ENCODE data around the gene ARHGAP33. TPM values are rescaled to one million over a fixed set of nuclear protein-coding genes. Genes with fewer than 3 reads are reported as not detected.

ARHGAP33 gene
- total and polyA plus RNA-seq, 2 donors (not counting 3 experiments of a cell fraction or from before 2014, with no cell fraction given), result 11.0 to 18.4 TPM

DNA sequence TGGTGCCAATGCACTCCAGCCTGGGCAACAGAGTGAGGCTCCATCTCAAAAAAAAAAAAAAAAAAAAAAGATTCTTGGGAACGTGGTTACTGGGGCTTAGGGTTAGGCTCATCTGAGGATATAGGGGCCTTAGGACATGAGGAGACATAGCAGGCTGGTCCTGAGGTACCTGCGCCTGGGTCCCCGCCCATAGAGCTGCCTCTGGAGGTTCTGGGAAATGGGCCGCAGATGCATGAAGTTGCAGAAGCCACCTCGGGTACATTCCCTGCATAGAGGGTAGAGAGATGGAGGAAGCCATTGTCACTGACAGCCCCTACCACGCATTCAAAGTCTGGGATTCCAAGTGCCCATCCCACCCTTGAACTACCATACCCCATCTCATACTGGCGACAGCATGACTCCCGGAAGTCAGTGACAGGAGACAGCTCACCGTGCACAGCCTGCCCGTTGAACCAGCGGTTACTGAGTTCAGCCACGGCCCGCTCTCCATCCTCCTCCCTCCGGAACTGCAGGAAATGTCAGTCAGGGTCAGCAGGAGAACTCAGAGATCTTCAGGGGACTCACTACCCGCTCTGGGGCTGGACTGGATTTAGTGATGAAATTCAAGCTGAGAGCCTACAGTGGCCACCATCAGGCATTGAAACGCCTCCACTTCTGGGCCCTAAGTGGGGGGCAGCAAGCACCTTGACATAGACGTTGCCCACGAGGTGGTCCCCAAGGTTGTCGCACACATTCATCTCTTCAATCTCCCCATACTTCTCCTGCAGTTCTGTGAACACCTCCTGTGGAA lies 31.5 kb upstream of the ARHGAP33 start:
- FAIRE-seq, result no peak
- CTCF ChIA-PET, result interaction anchor here (0.7 to 1.9 kb wide), 6 partner anchors 12 to 189 kb away, joined by 3 to 7 read pairs (median 4); partner anchors contain the start of gene KMT2B
- H3K4me1 ChIP-seq (ENCODE audit: control insufficient read depth, extremely low read depth, insufficient read depth, low read length), result peaks cover 24% of the 10 kb centered on the region
- no TSS peak for BruUV-seq (replicated peaks)
- H3K27me3 ChIP-seq (ENCODE audit: control insufficient read depth in 2 of 2, insufficient read depth in 2 of 2, low read length in 2 of 2), result no peaks in the 10 kb centered on the region
- H3K9me1 ChIP-seq (replicated peaks; ENCODE audit: control insufficient read depth, extremely low read depth, insufficient read depth, low read length), result no peaks in the 10 kb centered on the region
- peaks cover 12% of the 10 kb centered on the region for H3K79me2 ChIP-seq (ENCODE audit: control insufficient read depth, insufficient read depth, low read length)
- no peak overlapping the region for H3K4me2 ChIP-seq (ENCODE audit: insufficient read depth, low read length)
- no peak overlapping the region for H2AFZ ChIP-seq (ENCODE audit: low read depth, low read length)
- dilution Hi-C loops (cut with MboI; ENCODE audit: extremely low pct_ligation_motif_present, low sequenced_read_pairs), result no loop called here
- no peaks in the 10 kb centered on the region for H3K36me3 ChIP-seq (ENCODE audit: control insufficient read depth in 2 of 2, extremely low read depth in 1 of 2, insufficient read depth in 2 of 2, low read length in 2 of 2)
- no peaks in the 10 kb centered on the region for H3K9me3 ChIP-seq (replicated peaks; ENCODE audit: control insufficient read depth, insufficient read depth, low read length)
- POLR2A ChIA-PET, result interaction anchor here (0.6 kb wide), 1 partner anchor 106 kb away, joined by 4 read pairs; no protein-coding TSS in a partner anchor
- no peak overlapping the region for H3K4me3 ChIP-seq (replicated peaks in 1 of 3; ENCODE audit: insufficient read depth in 1 of 3, low read depth in 1 of 3, low read length in 3 of 3)
- no peak for DNase-seq (ENCODE audit: low read depth, low spot score)
- H3K9ac ChIP-seq (replicated peaks; ENCODE audit: extremely low read depth, insufficient read depth, low read length), result no peak overlapping the region
- intact Hi-C loops (cut with micrococcal nuclease), result loop anchor here (2.0 kb wide), 1 partner anchor 15 kb away; the partner anchor contains the start of gene PROSER3
- no peak for TF ChIP-seq JUN (IDR thresholded peaks at IDR 0.05; ENCODE audit: borderline replicate concordance, insufficient read depth, insufficient read length, low read depth)
- no peak for TF ChIP-seq MYC (IDR thresholded peaks at IDR 0.05; ENCODE audit: low read depth, low read length)
- TF ChIP-seq, protein P1, sequence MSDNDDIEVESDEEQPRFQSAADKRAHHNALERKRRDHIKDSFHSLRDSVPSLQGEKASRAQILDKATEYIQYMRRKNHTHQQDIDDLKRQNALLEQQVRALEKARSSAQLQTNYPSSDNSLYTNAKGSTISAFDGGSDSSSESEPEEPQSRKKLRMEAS (IDR thresholded peaks at IDR 0.05; ENCODE audit: insufficient read depth, insufficient read length), result no peak
- no peak for TF ChIP-seq POLR2AphosphoS5 (IDR thresholded peaks at IDR 0.05; ENCODE audit: insufficient read depth, low read depth, low read length)
- TF ChIP-seq EZH2 (IDR thresholded peaks at IDR 0.05; ENCODE audit: borderline replicate concordance, low read depth, low read length, severe bottlenecking), result no peak
- no peak for TF ChIP-seq GATA2 (IDR thresholded peaks at IDR 0.05; ENCODE audit: insufficient read depth, insufficient read length, low read depth, low read length)
- TF ChIP-seq FOS (IDR thresholded peaks at IDR 0.05; ENCODE audit: borderline replicate concordance, insufficient read depth, low read length), result no peak
- no peak for TF ChIP-seq POLR2A (IDR thresholded peaks at IDR 0.05; ENCODE audit: low read depth, low read length)
- TF ChIP-seq, protein P2, sequence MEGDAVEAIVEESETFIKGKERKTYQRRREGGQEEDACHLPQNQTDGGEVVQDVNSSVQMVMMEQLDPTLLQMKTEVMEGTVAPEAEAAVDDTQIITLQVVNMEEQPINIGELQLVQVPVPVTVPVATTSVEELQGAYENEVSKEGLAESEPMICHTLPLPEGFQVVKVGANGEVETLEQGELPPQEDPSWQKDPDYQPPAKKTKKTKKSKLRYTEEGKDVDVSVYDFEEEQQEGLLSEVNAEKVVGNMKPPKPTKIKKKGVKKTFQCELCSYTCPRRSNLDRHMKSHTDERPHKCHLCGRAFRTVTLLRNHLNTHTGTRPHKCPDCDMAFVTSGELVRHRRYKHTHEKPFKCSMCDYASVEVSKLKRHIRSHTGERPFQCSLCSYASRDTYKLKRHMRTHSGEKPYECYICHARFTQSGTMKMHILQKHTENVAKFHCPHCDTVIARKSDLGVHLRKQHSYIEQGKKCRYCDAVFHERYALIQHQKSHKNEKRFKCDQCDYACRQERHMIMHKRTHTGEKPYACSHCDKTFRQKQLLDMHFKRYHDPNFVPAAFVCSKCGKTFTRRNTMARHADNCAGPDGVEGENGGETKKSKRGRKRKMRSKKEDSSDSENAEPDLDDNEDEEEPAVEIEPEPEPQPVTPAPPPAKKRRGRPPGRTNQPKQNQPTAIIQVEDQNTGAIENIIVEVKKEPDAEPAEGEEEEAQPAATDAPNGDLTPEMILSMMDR (IDR thresholded peaks at IDR 0.05; ENCODE audit: extremely low read depth in 1 of 2, insufficient read depth in 1 of 2, low read depth in 1 of 2, low read length in 2 of 2), result no peak
- H4K20me1 ChIP-seq (replicated peaks; ENCODE audit: control insufficient read depth, extremely low read depth, insufficient read depth, low read length), result no peaks in the 10 kb centered on the region
- no peak overlapping the region for H3K27ac ChIP-seq (ENCODE audit: insufficient read depth, low read depth, low read length)

Data from endothelial cell of umbilical vein (primary cell).